HepG2 (cell line): ENCODE results near the gene NUP214.

Experiments used
- ARNT ChIP-seq: fragments of 450-650 bp; IDR thresholded peaks from 2 replicates; pipeline ENCODE4 v1.6.1; 2017
- CTCF ChIP-seq: sonication (generic); formaldehyde crosslinking; IDR thresholded peaks from 2 replicates; pipeline ENCODE4 v1.5.0; 2020; ENCODE audit warnings: mild to moderate bottlenecking, missing genetic modification reagents, moderate library complexity
- MLX ChIP-seq: IDR thresholded peaks from 2 replicates; pipeline ENCODE4 v1.6.1; 2016
- PHF21A ChIP-seq: sonication (generic); formaldehyde crosslinking; IDR thresholded peaks from 2 replicates; pipeline ENCODE4 v1.5.0; 2020; ENCODE audit warnings: mild to moderate bottlenecking, missing genetic modification reagents
- TCF7 ChIP-seq: sonication (generic); IDR thresholded peaks from 2 replicates; pipeline ENCODE4 v1.6.1; 2016; ENCODE audit warnings: antibody characterized with exemption, low read depth
- ZBTB39 ChIP-seq: sonication (generic); formaldehyde crosslinking; IDR thresholded peaks from 2 replicates; pipeline ENCODE4 v1.5.0; 2020; ENCODE audit warnings: missing genetic modification reagents
- ZFP36 ChIP-seq: fragments of 150-350 bp; IDR thresholded peaks from 2 replicates; pipeline ENCODE4 v1.6.1; 2018; ENCODE audit warnings: borderline replicate concordance, low read length, low read depth; ENCODE audit not compliant: partially characterized antibody
- ZNF142 ChIP-seq: sonication (generic); formaldehyde crosslinking; IDR thresholded peaks from 2 replicates; pipeline ENCODE4 v1.4.0; 2020; ENCODE audit warnings: missing genetic modification reagents
- ZNF317 ChIP-seq: sonication (generic); formaldehyde crosslinking; IDR thresholded peaks from 2 replicates; pipeline ENCODE4 v1.5.0; 2020; ENCODE audit warnings: mild to moderate bottlenecking, missing genetic modification reagents

- TF ChIP-seq ZBTB39 (CRISPR knock-in tag) (no peak), MLX (no peak), ARNT (no peak), ZFP36 (no peak), ZNF317 (CRISPR knock-in tag) (no peak), CTCF (CRISPR knock-in tag) (no peak), TCF7 (no peak), PHF21A (CRISPR knock-in tag) (no peak), ZNF142 (no peak)
Measured at GRCh38 chr9:131099102-131099606, 26.2 kb upstream of the NUP214 start.
